Measurements from ENCODE around the gene SNED1. TPM values are rescaled to one million over a fixed set of nuclear protein-coding genes. Genes with fewer than 3 reads are reported as not detected.
A peak's percentile ranks its signal among the peaks of the same experiment; 100 is the strongest.

SNED1 gene
- total and polyA plus RNA-seq, 9 donors, result 16.7 to 69.5 (median 38.9) TPM

- Histone ChIP-seq H3K4me1 (ENCODE audit: insufficient read depth) (peaks cover 19% of the 10 kb centered on the region), H3K36me3 (no peaks in the 10 kb centered on the region), H3K4me3 (peak overlapping the region; percentile 15), H3K27ac (peak overlapping the region; percentile 71 to 77), H3K9me3 (no peaks in the 10 kb centered on the region), H3K27me3 (no peaks in the 10 kb centered on the region)
- no peak for TF ChIP-seq EP300 (IDR thresholded peaks at IDR 0.05)
- peak in 2 of 3 donors; percentile 23 to 28 for TF ChIP-seq CTCF (IDR thresholded peaks at IDR 0.05)
- TF ChIP-seq POLR2A (IDR thresholded peaks at IDR 0.05), result no peak
- intact Hi-C loops (cut with DNase I), result no loop called here
- 3 to 5% (median 3%) methylated on average over 28 of the region's 28 CpGs for WGBS, 3 donors
- peak; percentile 71 to 94 (median 89) for DNase-seq
These were observed 11.4 kb downstream of the SNED1 start for GRCh38 chr2:241009601-241010530.

- H3K27me3 ChIP-seq, result no peaks in the 10 kb centered on the region
- H3K9me3 ChIP-seq, result no peaks in the 10 kb centered on the region
- intact Hi-C loops (cut with DNase I), result no loop called here
- DNase-seq, result peak in 3 of 5 donors; percentile 17 to 35 (median 34)
- no peaks in the 10 kb centered on the region for H3K36me3 ChIP-seq
- H3K27ac ChIP-seq, result peak overlapping the region in 1 of 2 donors; percentile 77
- peaks cover 19% of the 10 kb centered on the region for H3K4me1 ChIP-seq (ENCODE audit: insufficient read depth)
- TF ChIP-seq EP300 (IDR thresholded peaks at IDR 0.05), result no peak
- no peak for TF ChIP-seq CTCF (IDR thresholded peaks at IDR 0.05)
- no peak for TF ChIP-seq POLR2A (IDR thresholded peaks at IDR 0.05)
- WGBS, 3 donors, result 69 to 71% (median 69%) methylated on average over 12 of the region's 12 CpGs
- H3K4me3 ChIP-seq, result no peak overlapping the region
These were observed 12.3 kb downstream of the SNED1 start for GRCh38 chr2:241010531-241011295.

GRCh38 chr2:241011296-241011600 is 12.8 kb downstream of the SNED1 start:
- peak in 4 of 5 donors; percentile 9 to 39 (median 20) for DNase-seq
- Histone ChIP-seq H3K4me1 (ENCODE audit: insufficient read depth) (peaks cover 19% of the 10 kb centered on the region), H3K27ac (no peak overlapping the region), H3K4me3 (no peak overlapping the region), H3K9me3 (no peaks in the 10 kb centered on the region), H3K36me3 (no peaks in the 10 kb centered on the region), H3K27me3 (no peaks in the 10 kb centered on the region)
- 95 to 98% (median 98%) methylated on average over 9 of the region's 9 CpGs for WGBS, 3 donors
- intact Hi-C loops (cut with DNase I), result no loop called here
- TF ChIP-seq POLR2A (IDR thresholded peaks at IDR 0.05), result no peak
- TF ChIP-seq CTCF (IDR thresholded peaks at IDR 0.05), result no peak
- no peak for TF ChIP-seq EP300 (IDR thresholded peaks at IDR 0.05)

GRCh38 chr2:241011751-241012510 is 13.5 kb downstream of the SNED1 start:
- no peaks in the 10 kb centered on the region for H3K27me3 ChIP-seq
- 76 to 91% (median 89%) methylated on average over 29 of the region's 29 CpGs for WGBS, 3 donors
- peaks cover 19% of the 10 kb centered on the region for H3K4me1 ChIP-seq (ENCODE audit: insufficient read depth)
- H3K36me3 ChIP-seq, result no peaks in the 10 kb centered on the region
- intact Hi-C loops (cut with DNase I), result no loop called here
- DNase-seq, result peak in 4 of 5 donors; percentile 9 to 37 (median 20)
- H3K27ac ChIP-seq, result no peak overlapping the region
- no peak for TF ChIP-seq CTCF (IDR thresholded peaks at IDR 0.05)
- TF ChIP-seq EP300 (IDR thresholded peaks at IDR 0.05), result no peak
- TF ChIP-seq POLR2A (IDR thresholded peaks at IDR 0.05), result no peak
- H3K4me3 ChIP-seq, result no peak overlapping the region
- no peaks in the 10 kb centered on the region for H3K9me3 ChIP-seq
